KG1 (cell line): ENCODE measurements around the gene TBATA.

Experiments used
- DNase-seq: peaks from one replicate; lab custom pipeline; 2025; lab: John Stamatoyannopoulos, UW

Gene TBATA

DNA sequence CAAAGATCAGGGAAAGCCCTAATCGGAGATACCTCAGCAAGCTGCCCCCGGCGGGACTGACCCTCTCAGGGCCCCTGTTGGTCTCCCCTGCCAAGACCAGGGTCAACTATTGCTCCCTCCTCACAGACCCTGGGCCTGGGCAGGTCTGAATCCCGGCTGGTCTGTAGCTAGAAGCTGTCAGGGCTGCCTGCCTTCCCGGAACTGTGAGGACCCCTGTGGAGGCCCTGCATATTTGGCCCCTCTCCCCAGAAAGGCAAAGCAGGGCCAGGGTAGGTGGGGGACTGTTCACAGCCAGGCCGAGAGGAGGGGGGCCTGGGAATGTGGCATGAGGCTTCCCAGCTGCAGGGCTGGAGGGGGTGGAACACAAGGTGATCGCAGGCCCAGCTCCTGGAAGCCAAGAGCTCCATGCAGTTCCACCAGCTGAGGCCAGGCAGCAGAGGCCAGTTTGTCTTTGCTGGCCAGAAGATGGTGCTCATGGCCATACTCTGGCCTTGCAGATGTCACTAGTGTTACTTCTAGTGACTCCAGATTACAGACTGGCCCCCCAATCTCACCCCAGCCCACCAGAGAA is 24.1 kb downstream of the TBATA start:
- no peak for DNase-seq

GRCh38 chr10:70760271-70760787 is 24.8 kb downstream of the TBATA start:
- DNase-seq: no peak

GRCh38 chr10:70759781-70760180 is 25.4 kb downstream of the TBATA start:
- no peak for DNase-seq

DNA sequence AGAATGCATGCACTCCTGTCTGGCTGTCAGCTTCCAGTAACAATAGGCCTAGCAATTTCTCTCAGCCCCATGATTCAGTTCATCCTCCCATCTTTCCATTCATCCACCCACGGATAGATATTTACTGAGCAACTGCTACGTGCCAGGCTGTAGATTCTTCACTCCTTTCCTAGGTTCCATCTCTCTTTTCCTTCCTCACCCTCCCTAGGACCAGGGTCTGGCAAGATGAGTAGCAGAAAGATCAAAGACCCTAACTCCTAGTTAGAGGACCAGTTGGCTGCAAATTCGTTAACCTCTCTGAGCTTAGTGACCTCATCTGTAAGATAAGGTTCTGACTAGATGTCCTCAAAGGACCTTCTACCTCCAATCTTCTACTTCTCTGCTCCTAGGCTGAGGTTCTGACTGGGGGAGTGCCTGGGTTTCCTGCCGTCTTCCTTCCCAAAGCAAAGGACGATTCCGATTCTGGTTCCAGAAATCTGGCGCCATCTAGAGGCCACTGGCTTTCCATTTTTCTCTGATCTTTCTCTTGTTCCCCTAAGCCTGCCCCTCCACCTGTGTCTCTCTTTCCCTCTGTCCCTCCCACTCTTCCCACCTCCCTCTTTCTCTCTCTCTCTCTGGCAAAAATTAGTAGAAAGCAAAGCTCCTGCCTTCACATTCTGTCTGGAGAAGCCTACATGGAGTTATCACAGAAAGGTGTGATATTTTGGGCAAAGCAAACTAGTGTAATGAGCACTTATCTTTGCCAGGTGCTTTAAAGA is 26.2 kb downstream of the TBATA start:
- DNase-seq: peak; percentile 28

GRCh38 chr10:70757856-70758255 is 27.3 kb downstream of the TBATA start:
- DNase-seq: no peak

- no peak for DNase-seq
Measured at GRCh38 chr10:70756700-70757360, 28.3 kb downstream of the TBATA start.

DNA sequence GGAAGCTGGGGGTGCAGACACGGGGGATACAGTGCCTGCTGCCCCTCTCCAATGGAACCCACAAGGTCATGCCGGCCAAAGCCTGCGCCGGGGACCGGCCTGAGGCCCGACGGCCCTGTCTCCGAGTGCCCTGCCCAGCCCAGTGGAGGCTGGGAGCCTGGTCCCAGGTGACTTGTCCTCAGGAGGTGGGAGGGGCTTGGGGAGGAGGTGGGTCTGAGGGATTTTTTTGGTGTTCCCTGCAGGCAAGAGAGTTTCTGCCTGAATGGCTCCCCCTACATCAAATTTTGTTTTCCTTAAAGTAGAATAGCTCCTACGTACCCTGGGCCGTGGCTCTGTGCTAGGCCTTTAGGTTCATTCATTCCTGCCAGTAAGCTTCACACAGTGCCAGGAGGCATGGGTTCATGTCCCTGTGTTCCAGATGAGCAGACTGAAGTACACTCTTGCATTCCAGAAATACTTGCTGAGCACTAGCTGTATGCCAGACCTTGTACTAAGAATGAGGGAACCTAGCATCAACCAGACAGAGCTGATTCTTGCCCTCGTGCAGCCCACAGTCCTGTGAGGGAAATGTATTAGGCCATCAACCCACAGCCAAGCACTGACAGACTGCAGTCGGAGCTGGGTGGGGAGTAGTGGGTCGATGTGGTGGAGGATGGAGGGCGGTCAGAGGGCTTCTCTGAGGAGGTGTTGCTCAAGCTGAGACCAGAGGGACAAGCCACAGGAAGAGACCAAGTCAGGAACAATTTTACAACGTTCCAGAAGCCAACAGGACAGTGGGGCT is 31.1 kb downstream of the TBATA start:
- DNase-seq: no peak

- DNase-seq: no peak
Measured at GRCh38 chr10:70753026-70753663, 32.0 kb downstream of the TBATA start.

GRCh38 chr10:70752571-70752970 is 32.6 kb downstream of the TBATA start:
- DNase-seq: no peak

GRCh38 chr10:70751991-70752390 is 33.2 kb downstream of the TBATA start:
- DNase-seq: no peak

GRCh38 chr10:70751356-70751755 is 33.8 kb downstream of the TBATA start:
- no peak for DNase-seq

- no peak for DNase-seq
Measured at GRCh38 chr10:70750156-70750703, 34.9 kb downstream of the TBATA start.

DNA sequence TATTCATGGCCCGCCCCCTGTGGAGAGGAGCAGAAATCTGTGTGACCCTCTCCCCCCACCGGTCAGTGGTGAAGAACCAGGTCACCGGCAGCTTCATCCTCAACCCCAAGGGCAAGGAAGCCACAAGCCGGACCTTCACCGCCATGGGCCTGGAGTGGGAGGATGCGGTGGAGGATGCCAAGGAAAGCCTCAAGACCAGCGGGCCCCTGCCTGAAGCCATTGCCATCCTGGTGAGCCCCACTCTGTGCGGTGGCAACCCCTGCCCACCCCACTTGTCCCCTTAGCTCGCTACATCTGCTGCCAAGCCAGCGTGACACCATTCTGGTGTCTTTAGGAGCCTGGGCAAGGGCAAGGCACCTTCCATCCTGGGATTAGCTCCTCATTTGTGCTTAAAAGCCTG is 35.4 kb downstream of the TBATA start:
- no peak for DNase-seq

DNA sequence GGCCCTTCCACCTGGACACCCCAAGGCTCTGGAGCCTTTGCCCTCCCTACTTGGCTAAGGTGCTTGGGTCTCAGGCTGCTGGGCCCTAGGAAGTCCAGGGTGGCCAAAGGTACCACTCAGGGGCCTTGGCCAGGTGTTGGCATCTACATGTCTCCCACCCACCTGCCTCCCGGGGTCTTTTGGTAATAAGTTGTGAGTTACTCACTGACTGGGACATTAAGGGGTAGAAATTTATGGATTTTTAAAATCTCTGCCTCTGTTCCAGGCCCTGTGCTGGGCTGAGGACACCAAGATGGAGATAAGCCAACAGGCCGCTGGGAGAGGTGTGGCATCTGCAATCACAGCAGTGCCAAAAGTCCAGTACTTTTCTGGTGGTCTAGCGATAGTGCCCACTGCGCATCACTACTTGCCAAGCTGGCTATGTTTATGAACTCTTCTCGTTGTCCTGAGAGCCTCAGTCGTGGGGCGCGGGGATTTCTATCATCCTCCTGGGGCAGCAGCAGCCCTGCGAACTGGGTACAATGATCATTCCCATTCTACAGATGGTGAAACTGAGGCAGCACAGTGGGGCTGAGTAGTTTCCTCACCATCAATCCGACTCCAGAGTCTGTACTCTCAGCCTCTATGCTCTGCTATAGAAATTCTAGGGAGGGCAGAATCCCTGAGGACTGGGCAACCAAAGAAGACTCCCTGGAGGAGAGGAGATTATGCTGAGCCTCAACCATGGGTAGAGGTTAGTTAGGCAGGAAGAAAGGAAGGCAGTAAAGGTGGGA is 36.2 kb downstream of the TBATA start:
- DNase-seq: no peak

DNA sequence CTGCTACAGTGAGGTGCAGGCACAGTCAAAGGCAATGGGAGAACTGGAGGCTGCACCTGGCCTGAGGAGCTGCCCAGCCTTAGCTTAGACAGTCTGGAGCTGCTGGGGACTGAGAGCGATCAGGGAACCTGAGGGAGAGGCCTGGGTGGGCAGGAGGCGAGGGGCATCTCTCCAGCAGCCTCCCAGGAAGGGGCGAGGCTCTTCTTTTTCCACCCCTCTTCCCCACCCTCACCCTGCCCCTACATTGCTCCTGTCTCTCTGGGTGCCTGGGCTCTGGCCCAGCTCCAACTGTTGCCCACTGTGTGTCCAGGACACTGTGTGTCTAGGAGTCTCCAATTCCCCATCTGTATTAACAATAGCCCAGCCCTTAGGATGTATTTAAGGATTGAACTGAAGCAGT is 36.9 kb downstream of the TBATA start:
- no peak for DNase-seq

- DNase-seq: no peak
Measured at GRCh38 chr10:70747192-70747965, 37.8 kb downstream of the TBATA start.

DNA sequence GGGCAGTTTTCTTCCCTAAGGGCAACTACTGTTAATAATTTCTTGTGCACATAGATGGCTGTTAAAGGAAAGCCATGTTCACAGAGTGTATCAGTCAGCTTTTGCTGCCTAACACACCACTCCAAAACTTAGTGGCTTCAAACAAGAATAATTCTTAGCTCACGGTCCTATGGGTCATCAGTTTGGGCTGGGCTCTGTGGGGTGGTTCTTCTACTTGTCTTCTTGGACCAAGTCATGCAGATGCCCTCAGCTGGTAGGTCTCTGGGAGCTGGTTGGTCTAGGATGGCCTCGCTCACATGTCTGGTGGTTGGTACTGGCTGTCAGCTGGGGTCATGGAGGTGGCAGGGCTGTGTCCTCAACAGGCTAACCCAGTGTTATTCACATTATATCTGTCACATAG is 39.6 kb downstream of the TBATA start:
- DNase-seq: no peak

GRCh38 chr10:70744617-70745143 is 40.5 kb downstream of the TBATA start:
- no peak for DNase-seq

DNA sequence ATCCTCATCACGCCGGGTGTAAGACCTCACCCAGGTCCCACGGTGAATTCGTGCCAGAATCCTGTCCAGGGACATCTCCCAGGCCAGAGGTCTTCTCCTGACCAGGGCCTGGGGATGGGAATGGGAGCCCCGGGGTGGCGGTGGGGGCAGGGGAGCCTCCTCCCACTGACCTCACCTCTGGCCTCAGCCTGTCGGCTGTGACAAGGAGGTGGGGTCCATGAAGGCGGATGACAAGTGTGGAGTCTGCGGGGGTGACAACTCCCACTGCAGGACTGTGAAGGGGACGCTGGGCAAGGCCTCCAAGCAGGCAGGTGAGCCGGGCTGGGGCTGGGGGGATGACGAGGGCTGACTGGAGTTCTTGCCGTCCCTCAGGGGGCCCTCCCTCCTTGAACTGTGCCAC is 41.3 kb downstream of the TBATA start:
- no peak for DNase-seq

GRCh38 chr10:70743430-70743788 is 41.8 kb downstream of the TBATA start:
- DNase-seq: no peak
